NT2/D1 (cell line): ENCODE measurements around the gene SNHG17.

ENCODE experiments used
- SUZ12 ChIP-seq: IDR thresholded peaks from 2 replicates; pipeline ENCODE4 v1.6.1; 2011; ENCODE audit not compliant: insufficient read length, insufficient read depth; ENCODE audit errors: extremely low read depth
- YY1 ChIP-seq: IDR thresholded peaks from 2 replicates; pipeline ENCODE4 v1.6.1; 2011; ENCODE audit not compliant: insufficient read length, insufficient read depth

- no peak for TF ChIP-seq YY1
- no peak for TF ChIP-seq SUZ12
These were observed 22.1 kb downstream of the SNHG17 start for GRCh38 chr20:38412877-38413577.
